Neuronal stem cell (in vitro differentiated cells): ENCODE data around the gene GPHN.

Experiments
- DNase-seq: peaks from one replicate; pipeline ENCODE4 v3.0.0-alpha.2; 2013; ENCODE audit warnings: low spot score
- H2AFZ ChIP-seq: one replicate; pipeline ENCODE4 v1.6.1; 2013; ENCODE audit warnings: mild to moderate bottlenecking, low read length, inconsistent platforms
- H2AK5ac ChIP-seq: 2 replicates; pipeline ENCODE4 v1.6.1; 2013; ENCODE audit warnings: low read depth, mild to moderate bottlenecking, inconsistent platforms, low read length, moderate library complexity, mixed read lengths
- H2BK120ac ChIP-seq: 2 replicates; pipeline ENCODE4 v1.6.1; 2013; ENCODE audit warnings: low read depth, mild to moderate bottlenecking, inconsistent platforms, low read length, moderate library complexity, mixed read lengths
- H2BK12ac ChIP-seq: one replicate; pipeline ENCODE4 v1.6.1; 2013; ENCODE audit warnings: low read length, inconsistent platforms
- H2BK15ac ChIP-seq: 2 replicates; pipeline ENCODE4 v1.6.1; 2013; ENCODE audit warnings: mild to moderate bottlenecking, low read length, inconsistent platforms, mixed read lengths
- H2BK5ac ChIP-seq: one replicate; pipeline ENCODE4 v1.6.1; 2013; ENCODE audit warnings: inconsistent platforms, mild to moderate bottlenecking, low read length, moderate library complexity
- H3K14ac ChIP-seq: one replicate; pipeline ENCODE4 v1.6.1; 2013; ENCODE audit warnings: low read length, inconsistent platforms
- H3K18ac ChIP-seq: 2 replicates; pipeline ENCODE4 v1.6.1; 2013; ENCODE audit warnings: low read length, inconsistent platforms
- H3K23ac ChIP-seq: 2 replicates; pipeline ENCODE4 v1.6.1; 2013; ENCODE audit warnings: low read depth, mild to moderate bottlenecking, mixed read lengths, low read length, inconsistent platforms; ENCODE audit not compliant: poor library complexity
- H3K27ac ChIP-seq: replicated peaks from 3 replicates; pipeline ENCODE4 v1.5.1; 2013; ENCODE audit warnings: low read length, inconsistent platforms
- H3K27me3 ChIP-seq, 3 experiments: 2 replicates each; pipeline ENCODE4 v1.6.1; 2013; ENCODE audit warnings: low read length in 3 of 3, mild to moderate bottlenecking in 2 of 3, inconsistent platforms in 1 of 3, low read depth in 1 of 3, mixed read lengths in 1 of 3, moderate library complexity in 1 of 3; ENCODE audit not compliant: control insufficient read depth in 3 of 3, insufficient read depth in 3 of 3
- H3K36me3 ChIP-seq, 2 donors: replicated peaks in 1 of 2; 2 replicates each; pipeline ENCODE4 v1.6.1; 2013; ENCODE audit warnings: low read length in 2 of 2; ENCODE audit not compliant: control insufficient read depth in 2 of 2, insufficient read depth in 2 of 2
- H3K4ac ChIP-seq: 2 replicates; pipeline ENCODE4 v1.6.1; 2013; ENCODE audit warnings: inconsistent platforms, mild to moderate bottlenecking, low read length, moderate library complexity
- H3K4me1 ChIP-seq, 2 donors: 1 replicate in 1 of 2; 2 replicates in 1 of 2; pipeline ENCODE4 v1.6.1; 2013; ENCODE audit warnings: low read length in 2 of 2, low read depth in 1 of 2; ENCODE audit not compliant: control insufficient read depth in 2 of 2, insufficient read depth in 1 of 2
- H3K4me2 ChIP-seq: one replicate; pipeline ENCODE4 v1.6.1; 2013; ENCODE audit warnings: mild to moderate bottlenecking, low read length, inconsistent platforms; ENCODE audit not compliant: insufficient read depth, poor library complexity, severe bottlenecking
- H3K4me3 ChIP-seq, 2 donors: 2 replicates each; pipeline ENCODE4 v1.5.1; 2013; ENCODE audit warnings: low read length in 2 of 2, mild to moderate bottlenecking in 2 of 2, inconsistent platforms in 1 of 2, moderate library complexity in 1 of 2
- H3K79me1 ChIP-seq: one replicate; pipeline ENCODE4 v1.6.1; 2013; ENCODE audit warnings: low read depth, mild to moderate bottlenecking, inconsistent platforms, low read length, moderate library complexity
- H3K9ac ChIP-seq: one replicate; pipeline ENCODE4 v1.6.1; 2013; ENCODE audit warnings: mild to moderate bottlenecking, low read depth, low read length, inconsistent platforms; ENCODE audit not compliant: poor library complexity
- H3K9me3 ChIP-seq, 2 donors: replicated peaks in 1 of 2; 2 replicates each; pipeline versions ENCODE3 to v1.6.1; 2013; ENCODE audit warnings: low read length in 2 of 2, mild to moderate bottlenecking in 2 of 2, inconsistent platforms in 1 of 2, low read depth in 1 of 2, mixed read lengths in 1 of 2, moderate library complexity in 1 of 2; ENCODE audit not compliant: control insufficient read depth in 2 of 2, insufficient read depth in 1 of 2
- H4K8ac ChIP-seq: one replicate; pipeline ENCODE4 v1.6.1; 2013; ENCODE audit warnings: low read depth, mild to moderate bottlenecking, inconsistent platforms, low read length, moderate library complexity
- H4K91ac ChIP-seq: one replicate; pipeline ENCODE4 v1.6.1; 2013; ENCODE audit warnings: low read length, low read depth, mild to moderate bottlenecking, inconsistent platforms; ENCODE audit not compliant: poor library complexity
- WGBS, 2 donors: extraction: QIAGEN DNeasy Blood & Tissue Kit; methylation state at CpG; one replicate each; pipeline ENCODE4 v1.1.7; 2013; ENCODE audit warnings: missing lambda C conversion rate in 2 of 2, mixed read lengths in 1 of 2; ENCODE audit not compliant: insufficient read length in 2 of 2, insufficient replicate concordance in 1 of 2; ENCODE audit errors: extremely low coverage in 2 of 2; 5-methylcytosine and 5-hydroxymethylcytosine counted together

Gene GPHN

DNA sequence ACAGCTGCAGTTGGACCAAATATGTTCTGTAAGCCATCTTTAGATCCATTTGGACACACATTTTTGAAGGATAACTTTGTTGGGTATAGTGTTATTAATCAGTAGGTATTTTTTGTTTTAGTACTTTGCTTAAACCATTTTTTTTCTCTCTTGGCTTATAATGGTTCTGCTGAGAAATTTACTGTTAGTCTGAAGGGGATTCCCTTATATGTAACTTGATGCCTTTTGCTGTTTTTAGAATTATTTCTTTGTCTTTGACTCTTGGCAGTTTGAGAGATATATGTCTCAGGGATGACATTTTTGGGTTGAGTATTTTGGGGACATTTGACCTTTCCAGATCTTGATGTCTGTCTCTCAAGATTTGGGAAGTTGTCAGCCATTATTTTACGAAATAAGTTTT, 169.8 kb downstream of the GPHN start:
- H3K36me3 ChIP-seq = no peaks in the 10 kb centered on the region
- H2BK5ac ChIP-seq = no peak overlapping the region
- no peak overlapping the region for H2AK5ac ChIP-seq
- DNase-seq = no peak
- no peak overlapping the region for H2BK12ac ChIP-seq
- no peaks in the 10 kb centered on the region for H3K27me3 ChIP-seq
- no peak overlapping the region for H2AFZ ChIP-seq
- no peak overlapping the region for H3K4me3 ChIP-seq
- no peak overlapping the region for H3K4ac ChIP-seq
- no peak overlapping the region for H4K8ac ChIP-seq
- H3K18ac ChIP-seq = no peak overlapping the region
- no peak overlapping the region for H4K91ac ChIP-seq
- H3K4me1 ChIP-seq = no peaks in the 10 kb centered on the region
- no peak overlapping the region for H3K27ac ChIP-seq
- no peak overlapping the region for H3K14ac ChIP-seq
- H3K23ac ChIP-seq = no peak overlapping the region
- no peak overlapping the region for H2BK15ac ChIP-seq
- peaks cover 0 to 26% of the 10 kb centered on the region in 2 donors for H3K9me3 ChIP-seq
- H2BK120ac ChIP-seq = no peak overlapping the region
- WGBS, 2 donors = no CpG with 5 or more reads among the region's 1 CpG
- no peak overlapping the region for H3K9ac ChIP-seq
- no peak overlapping the region for H3K4me2 ChIP-seq
- H3K79me1 ChIP-seq = peaks cover 2% of the 10 kb centered on the region

DNA sequence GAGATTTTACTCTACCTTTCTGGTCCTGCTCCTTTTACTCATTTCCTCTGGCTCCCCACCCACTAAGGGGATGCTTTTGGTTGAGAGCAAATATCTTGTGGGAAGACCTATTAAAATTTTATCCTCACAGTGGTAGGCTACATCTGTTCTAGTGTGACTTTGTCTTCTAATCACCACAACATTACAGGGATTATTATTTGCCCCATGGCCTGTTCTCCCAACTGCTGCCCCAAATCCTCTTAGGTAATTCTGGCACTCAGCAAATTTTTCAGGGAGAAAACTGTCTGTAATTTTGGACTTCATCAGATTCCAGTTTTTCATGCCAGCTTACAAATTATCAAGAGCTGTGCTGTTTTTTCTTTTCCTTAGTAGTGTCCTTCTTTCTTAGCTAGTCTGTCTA, 172.3 kb downstream of the GPHN start:
- Histone ChIP-seq H2BK12ac (no peak overlapping the region), H3K4me2 (no peak overlapping the region), H4K91ac (no peak overlapping the region), H4K8ac (no peak overlapping the region), H2AK5ac (no peak overlapping the region), H2BK15ac (no peak overlapping the region), H3K79me1 (peaks cover 2% of the 10 kb centered on the region), H2BK120ac (no peak overlapping the region), H3K27me3 (no peaks in the 10 kb centered on the region), H2BK5ac (no peak overlapping the region), H3K18ac (no peak overlapping the region), H3K9me3 (peaks cover 0 to 20% of the 10 kb centered on the region in 2 donors), H3K4ac (no peak overlapping the region), H3K4me3 (no peak overlapping the region), H3K36me3 (no peaks in the 10 kb centered on the region), H3K23ac (no peak overlapping the region), H3K14ac (no peak overlapping the region), H3K9ac (no peak overlapping the region), H3K27ac (no peak overlapping the region), H2AFZ (no peak overlapping the region), H3K4me1 (no peaks in the 10 kb centered on the region)
- no peak for DNase-seq

DNA sequence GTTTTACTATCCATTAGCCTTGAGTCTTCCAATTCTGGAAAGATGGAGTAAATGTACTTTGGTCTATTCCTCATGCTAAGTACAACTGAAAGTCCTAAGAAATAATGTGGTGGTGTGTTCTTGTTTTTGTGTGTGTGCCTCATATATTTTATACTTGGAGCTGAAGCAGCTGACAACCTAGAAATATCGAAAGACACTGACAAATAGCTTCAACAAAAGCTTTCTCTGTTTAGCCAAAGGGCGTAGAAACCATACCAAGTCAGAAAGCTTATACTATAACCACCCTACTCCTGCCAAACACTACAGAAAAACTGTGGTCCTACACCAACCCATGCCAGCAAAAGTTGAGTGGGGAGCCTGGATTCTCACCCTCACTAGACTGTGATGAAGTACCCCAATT, 188.4 kb downstream of the GPHN start:
- WGBS, 2 donors = no CpG with 5 or more reads among the region's 2 CpGs

DNA sequence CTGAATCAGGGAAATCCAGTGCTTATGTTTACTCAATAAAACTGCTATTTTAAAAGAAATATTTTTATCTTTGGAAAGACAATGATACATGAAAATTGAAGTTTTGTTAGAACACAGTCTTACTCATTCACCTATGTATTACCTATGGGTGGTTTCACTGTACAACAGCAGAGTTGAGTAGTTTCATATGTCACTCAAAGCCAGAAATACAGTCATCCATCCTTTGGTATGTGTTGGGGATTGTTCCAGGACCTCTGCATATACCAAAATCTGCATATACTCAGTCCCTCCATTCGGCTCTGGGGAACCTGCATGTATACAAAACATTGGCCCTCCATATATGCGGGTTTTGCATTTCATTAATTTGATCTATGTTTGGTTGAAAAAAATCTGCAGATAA, 190.6 kb downstream of the GPHN start:
- Histone ChIP-seq H3K9me3 (no peaks in the 10 kb centered on the region), H3K9ac (no peak overlapping the region), H4K91ac (no peak overlapping the region), H3K4ac (no peak overlapping the region), H3K4me2 (no peak overlapping the region), H3K4me3 (no peak overlapping the region), H3K4me1 (no peaks in the 10 kb centered on the region), H2BK15ac (no peak overlapping the region), H3K79me1 (no peaks in the 10 kb centered on the region), H2AFZ (no peak overlapping the region), H2BK5ac (no peak overlapping the region), H3K23ac (no peak overlapping the region), H3K18ac (no peak overlapping the region), H3K14ac (no peak overlapping the region), H3K36me3 (no peaks in the 10 kb centered on the region), H2BK12ac (no peak overlapping the region), H2AK5ac (no peak overlapping the region), H4K8ac (no peak overlapping the region), H3K27me3 (no peaks in the 10 kb centered on the region), H2BK120ac (no peak overlapping the region), H3K27ac (no peak overlapping the region)
- DNase-seq = no peak
- no CpG with 5 or more reads among the region's 2 CpGs for WGBS, 2 donors

More for the DNA sequence above, 188.4 kb downstream of the GPHN start:
- no peak for DNase-seq
- Histone ChIP-seq H2AK5ac (no peak overlapping the region), H4K8ac (no peak overlapping the region), H2BK120ac (no peak overlapping the region), H3K4ac (no peak overlapping the region), H3K9ac (no peak overlapping the region), H3K9me3 (no peaks in the 10 kb centered on the region), H2AFZ (no peak overlapping the region), H3K4me3 (no peak overlapping the region), H3K79me1 (no peaks in the 10 kb centered on the region), H2BK15ac (no peak overlapping the region), H3K36me3 (no peaks in the 10 kb centered on the region), H2BK5ac (no peak overlapping the region), H3K27ac (no peak overlapping the region), H3K14ac (no peak overlapping the region), H2BK12ac (no peak overlapping the region), H3K4me1 (no peaks in the 10 kb centered on the region), H4K91ac (no peak overlapping the region), H3K27me3 (no peaks in the 10 kb centered on the region), H3K4me2 (no peak overlapping the region), H3K18ac (no peak overlapping the region), H3K23ac (no peak overlapping the region)
